Measurements from ENCODE around the gene VPS25. TPM values are rescaled to one million over a fixed set of nuclear protein-coding genes. Genes with fewer than 3 reads are reported as not detected.

The VPS25 gene
- total and polyA plus RNA-seq, 9 of the 15 experiments (the other 6 are each of a cell fraction or from before 2014, with no cell fraction given), result 123 to 352 (median 180) TPM

- no TSS peak for BruUV-seq (replicated peaks)
- Histone ChIP-seq H3K79me2 (ENCODE audit: control insufficient read depth, insufficient read depth, low read length) (no peaks in the 10 kb centered on the region), H3K4me3 (no peak overlapping the region), H3K9ac (ENCODE audit: insufficient read depth in 1 of 2, low read depth in 2 of 2, low read length in 2 of 2) (no peak overlapping the region), H3K27ac (ENCODE audit: extremely low read depth, low read depth, low read length) (no peak overlapping the region), H3K36me3 (ENCODE audit: control insufficient read depth, insufficient read depth, low read length) (peaks cover 53% of the 10 kb centered on the region), H3K9me1 (ENCODE audit: control insufficient read depth, insufficient read depth, low read length) (no peaks in the 10 kb centered on the region), H3K4me2 (ENCODE audit: insufficient read depth, low read length) (no peak overlapping the region), H4K20me1 (replicated peaks; ENCODE audit: control insufficient read depth, insufficient read depth, low read length) (no peaks in the 10 kb centered on the region), H3K27me3 (ENCODE audit: control insufficient read depth in 2 of 2, insufficient read depth in 2 of 2, low read length in 2 of 2) (no peaks in the 10 kb centered on the region), H3K9me3 (replicated peaks; ENCODE audit: control insufficient read depth, insufficient read depth, low read depth, low read length) (no peaks in the 10 kb centered on the region), H3K4me1 (replicated peaks in 1 of 2; ENCODE audit: control insufficient read depth in 2 of 2, insufficient read depth in 2 of 2, low read length in 2 of 2) (no peaks in the 10 kb centered on the region), H2AFZ (ENCODE audit: low read depth, low read length) (no peak overlapping the region)
- DNase-seq (ENCODE audit: extremely low read depth in 1 of 4, low spot score in 3 of 4), result no peak
- intact Hi-C loops (cut with micrococcal nuclease), result no loop called here
- 87% methylated on average over 5 of the region's 6 CpGs for WGBS (ENCODE audit: insufficient coverage, low coverage, missing lambda C conversion rate)
- in situ Hi-C loops (cut with MboI), result loop anchor here (10.0 kb wide), 1 partner anchor 210 kb away; no protein-coding TSS in a partner anchor
- POLR2A ChIA-PET, result interaction anchor here (0.9 to 1.3 kb wide), 2 partner anchors 17 to 38 kb away, joined by 3 to 4 read pairs; no protein-coding TSS in a partner anchor
- no peak for ATAC-seq
- CTCF ChIA-PET (ENCODE audit: low intra/inter-chr PET ratio), result interaction anchor here (0.7 kb wide), 1 partner anchor 102 kb away, joined by 3 read pairs; no protein-coding TSS in a partner anchor
- no peak for FAIRE-seq
- TF ChIP-seq RAD51 (IDR thresholded peaks at IDR 0.05; ENCODE audit: borderline replicate concordance, low read depth), result no peak
- TF ChIP-seq, protein P1, sequence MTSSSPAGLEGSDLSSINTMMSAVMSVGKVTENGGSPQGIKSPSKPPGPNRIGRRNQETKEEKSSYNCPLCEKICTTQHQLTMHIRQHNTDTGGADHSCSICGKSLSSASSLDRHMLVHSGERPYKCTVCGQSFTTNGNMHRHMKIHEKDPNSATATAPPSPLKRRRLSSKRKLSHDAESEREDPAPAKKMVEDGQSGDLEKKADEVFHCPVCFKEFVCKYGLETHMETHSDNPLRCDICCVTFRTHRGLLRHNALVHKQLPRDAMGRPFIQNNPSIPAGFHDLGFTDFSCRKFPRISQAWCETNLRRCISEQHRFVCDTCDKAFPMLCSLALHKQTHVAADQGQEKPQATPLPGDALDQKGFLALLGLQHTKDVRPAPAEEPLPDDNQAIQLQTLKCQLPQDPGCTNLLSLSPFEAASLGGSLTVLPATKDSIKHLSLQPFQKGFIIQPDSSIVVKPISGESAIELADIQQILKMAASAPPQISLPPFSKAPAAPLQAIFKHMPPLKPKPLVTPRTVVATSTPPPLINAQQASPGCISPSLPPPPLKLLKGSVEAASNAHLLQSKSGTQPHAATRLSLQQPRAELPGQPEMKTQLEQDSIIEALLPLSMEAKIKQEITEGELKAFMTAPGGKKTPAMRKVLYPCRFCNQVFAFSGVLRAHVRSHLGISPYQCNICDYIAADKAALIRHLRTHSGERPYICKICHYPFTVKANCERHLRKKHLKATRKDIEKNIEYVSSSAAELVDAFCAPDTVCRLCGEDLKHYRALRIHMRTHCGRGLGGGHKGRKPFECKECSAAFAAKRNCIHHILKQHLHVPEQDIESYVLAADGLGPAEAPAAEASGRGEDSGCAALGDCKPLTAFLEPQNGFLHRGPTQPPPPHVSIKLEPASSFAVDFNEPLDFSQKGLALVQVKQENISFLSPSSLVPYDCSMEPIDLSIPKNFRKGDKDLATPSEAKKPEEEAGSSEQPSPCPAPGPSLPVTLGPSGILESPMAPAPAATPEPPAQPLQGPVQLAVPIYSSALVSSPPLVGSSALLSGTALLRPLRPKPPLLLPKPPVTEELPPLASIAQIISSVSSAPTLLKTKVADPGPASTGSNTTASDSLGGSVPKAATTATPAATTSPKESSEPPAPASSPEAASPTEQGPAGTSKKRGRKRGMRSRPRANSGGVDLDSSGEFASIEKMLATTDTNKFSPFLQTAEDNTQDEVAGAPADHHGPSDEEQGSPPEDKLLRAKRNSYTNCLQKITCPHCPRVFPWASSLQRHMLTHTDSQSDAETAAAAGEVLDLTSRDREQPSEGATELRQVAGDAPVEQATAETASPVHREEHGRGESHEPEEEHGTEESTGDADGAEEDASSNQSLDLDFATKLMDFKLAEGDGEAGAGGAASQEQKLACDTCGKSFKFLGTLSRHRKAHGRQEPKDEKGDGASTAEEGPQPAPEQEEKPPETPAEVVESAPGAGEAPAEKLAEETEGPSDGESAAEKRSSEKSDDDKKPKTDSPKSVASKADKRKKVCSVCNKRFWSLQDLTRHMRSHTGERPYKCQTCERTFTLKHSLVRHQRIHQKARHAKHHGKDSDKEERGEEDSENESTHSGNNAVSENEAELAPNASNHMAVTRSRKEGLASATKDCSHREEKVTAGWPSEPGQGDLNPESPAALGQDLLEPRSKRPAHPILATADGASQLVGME (CRISPR knock-in tag; IDR thresholded peaks at IDR 0.05), result no peak
- no peak for TF ChIP-seq TFE3 (CRISPR knock-in tag; IDR thresholded peaks at IDR 0.05)
- peak; percentile 86 for TF ChIP-seq ZNF121 (CRISPR knock-in tag; conservative IDR thresholded peaks at IDR 0.05)
- no peak for TF ChIP-seq NCOA6 (IDR thresholded peaks at IDR 0.05)
- peak; percentile 24; the same call in 1 of the 2 replicates for TF ChIP-seq CEBPG (CRISPR knock-in tag; IDR thresholded peaks at IDR 0.05)
- 0 out of 4 replicates have a peak, but pooled peaks of 1 of the 2 experiments have one; percentile 20 for TF ChIP-seq CEBPG (tag; conservative IDR thresholded peaks at IDR 0.05 in 1 of 2, IDR thresholded peaks at IDR 0.05 in 1 of 2)
- TF ChIP-seq, protein P2, sequence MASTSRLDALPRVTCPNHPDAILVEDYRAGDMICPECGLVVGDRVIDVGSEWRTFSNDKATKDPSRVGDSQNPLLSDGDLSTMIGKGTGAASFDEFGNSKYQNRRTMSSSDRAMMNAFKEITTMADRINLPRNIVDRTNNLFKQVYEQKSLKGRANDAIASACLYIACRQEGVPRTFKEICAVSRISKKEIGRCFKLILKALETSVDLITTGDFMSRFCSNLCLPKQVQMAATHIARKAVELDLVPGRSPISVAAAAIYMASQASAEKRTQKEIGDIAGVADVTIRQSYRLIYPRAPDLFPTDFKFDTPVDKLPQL (IDR thresholded peaks at IDR 0.05; ENCODE audit: extremely low read depth, insufficient read length), result no peak
- no peak for TF ChIP-seq THRAP3 (IDR thresholded peaks at IDR 0.05; ENCODE audit: borderline replicate concordance)
- no peak for TF ChIP-seq NFXL1 (CRISPR knock-in tag; IDR thresholded peaks at IDR 0.05)
- peak; percentile 82 for TF ChIP-seq CEBPB (tag; IDR thresholded peaks at IDR 0.05)
- TF ChIP-seq RBM25 (IDR thresholded peaks at IDR 0.05; ENCODE audit: low read depth, low read length, severe bottlenecking), result peak; percentile 17
- no peak for TF ChIP-seq SAP30 (IDR thresholded peaks at IDR 0.05; ENCODE audit: borderline replicate concordance, insufficient read depth, low read depth, low read length, poor library complexity, severe bottlenecking)
- no peak for TF ChIP-seq MAZ (CRISPR knock-in tag; conservative IDR thresholded peaks at IDR 0.05 in 1 of 2, IDR thresholded peaks at IDR 0.05 in 1 of 2)
- TF ChIP-seq ADNP (tag; IDR thresholded peaks at IDR 0.05), result no peak
Observed at GRCh38 chr17:42725143-42725542, 48.1 kb upstream of the VPS25 start.
